GM19238 (cell line): ENCODE measurements around the gene NBEAL2.
"Not testable (repeated sequence)": the region's sequence is repeated elsewhere in the genome, so short reads cannot be mapped to it uniquely, and the experiment has no call there.

Experiments used
- DNase-seq: peaks from one replicate; pipeline ENCODE4 v3.0.0; 2011; ENCODE audit warnings: low spot score; ENCODE audit not compliant: insufficient read length

The NBEAL2 gene

GRCh38 chr3:46960835-46961234, 18.6 kb upstream of the NBEAL2 start:
- DNase-seq, result no peak

DNA sequence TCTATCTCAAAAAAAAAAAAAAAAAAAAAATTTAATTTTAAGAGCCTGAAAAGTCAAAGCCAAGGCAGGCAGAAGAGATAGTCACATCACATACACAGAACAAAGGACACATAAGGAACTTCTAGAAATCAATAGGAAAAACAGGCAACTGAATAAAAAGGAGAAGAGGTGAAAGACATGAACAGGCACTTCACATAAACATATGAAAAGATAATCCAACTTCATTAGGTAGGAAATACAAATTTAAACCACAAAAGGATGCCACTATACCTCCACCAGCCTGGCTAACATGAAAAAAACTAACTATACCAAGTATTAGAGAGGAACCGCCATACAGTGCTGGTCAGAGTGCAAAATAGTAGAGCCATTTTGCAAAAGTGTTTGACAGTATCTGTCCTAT, 17.0 kb upstream of the NBEAL2 start:
- DNase-seq, result no peak

DNA sequence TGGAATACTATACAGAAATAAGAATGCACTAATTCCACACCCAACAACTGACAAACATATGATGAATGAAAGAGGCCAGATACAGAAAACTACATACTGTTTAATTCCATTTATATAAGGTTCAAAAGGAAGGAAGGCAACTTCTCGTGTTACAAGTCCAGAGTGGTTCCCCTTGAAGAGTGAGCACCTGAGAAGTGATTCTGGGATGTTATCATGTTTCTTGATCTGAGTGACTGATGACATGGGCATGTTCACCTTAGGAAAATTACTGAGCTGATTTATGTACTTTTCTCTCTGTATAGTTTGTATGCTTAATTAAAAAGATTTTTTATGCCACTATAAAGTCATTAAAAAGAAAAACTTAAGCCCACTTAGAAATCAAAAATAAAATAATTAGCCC, 16.5 kb upstream of the NBEAL2 start:
- no peak for DNase-seq

GRCh38 chr3:46964038-46964590, 15.4 kb upstream of the NBEAL2 start:
- not testable (repeated sequence) for DNase-seq

GRCh38 chr3:46965151-46965550, 14.3 kb upstream of the NBEAL2 start:
- no peak for DNase-seq

GRCh38 chr3:46966811-46967210, 12.7 kb upstream of the NBEAL2 start:
- no peak for DNase-seq

DNA sequence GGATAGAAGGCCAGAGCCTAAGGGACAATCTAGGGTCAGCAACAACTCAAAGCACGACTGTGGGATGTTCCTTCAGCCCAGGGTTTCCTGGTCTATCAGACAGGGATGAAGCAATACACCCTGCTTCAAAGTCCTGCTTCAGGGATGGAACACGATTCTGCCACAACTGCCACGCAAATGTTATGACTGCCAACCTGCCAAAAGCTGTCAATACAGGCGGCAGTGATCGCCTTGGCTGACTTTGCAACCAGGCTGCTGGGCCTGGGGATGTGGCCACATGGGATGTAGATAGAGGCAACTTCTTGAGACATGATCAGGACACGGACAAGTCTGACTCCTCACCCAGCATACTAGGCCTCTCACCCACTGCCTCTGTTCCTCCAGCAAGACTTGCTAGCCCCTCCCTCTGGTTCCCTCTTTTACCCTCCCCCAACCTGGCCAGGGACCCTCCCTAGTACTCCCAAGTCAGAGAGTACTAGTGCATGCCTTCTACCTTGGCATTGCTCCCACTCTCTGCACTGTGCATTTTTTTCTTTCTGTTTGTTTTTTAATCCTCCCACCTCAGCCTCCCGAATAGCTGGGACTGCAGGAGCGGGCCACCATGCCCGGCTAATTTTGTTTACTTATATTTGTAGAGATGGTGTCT, 10.6 kb upstream of the NBEAL2 start:
- DNase-seq, result no peak

GRCh38 chr3:46970391-46971091, 8.9 kb upstream of the NBEAL2 start:
- no peak for DNase-seq

DNA sequence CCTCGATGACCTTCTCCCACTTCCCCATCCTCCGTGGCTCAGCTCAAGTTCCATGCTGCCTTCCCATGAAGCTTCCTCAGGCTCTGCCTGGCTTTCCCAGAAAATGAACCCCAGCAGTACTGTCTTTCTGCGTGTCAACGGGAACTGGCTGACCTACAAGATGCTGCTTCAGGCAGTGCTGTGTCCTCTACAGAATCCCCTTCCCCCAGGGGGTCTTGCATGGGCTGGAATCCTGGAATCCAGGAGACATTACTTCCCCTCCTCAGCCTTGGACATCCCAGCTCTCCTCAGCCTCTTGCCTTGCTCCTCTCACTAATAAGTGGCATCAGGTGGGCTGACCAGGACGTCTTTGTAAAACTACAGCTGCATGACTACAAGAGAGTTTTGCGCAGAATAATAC, 8.3 kb upstream of the NBEAL2 start:
- no peak for DNase-seq

DNA sequence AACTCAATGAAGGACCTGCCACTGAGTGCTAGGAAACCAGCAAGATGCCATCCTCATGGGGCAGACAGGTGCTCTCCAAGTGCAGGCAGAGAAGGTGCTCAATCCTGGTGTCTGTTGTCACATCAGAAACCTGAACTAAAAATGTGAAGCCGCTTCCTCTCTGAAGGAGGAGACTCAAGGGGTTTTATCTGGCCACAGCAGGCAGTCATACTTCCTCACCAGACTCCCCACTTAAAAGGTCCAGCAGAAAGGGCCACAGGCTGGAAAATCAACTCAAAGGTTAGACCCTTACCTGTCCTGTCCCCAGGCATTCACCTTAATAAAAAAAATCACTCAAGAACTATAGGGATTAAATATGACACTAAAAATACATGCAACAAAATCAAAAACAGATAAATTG, 7.7 kb upstream of the NBEAL2 start:
- no peak for DNase-seq

GRCh38 chr3:46972396-46972795, 7.1 kb upstream of the NBEAL2 start:
- no peak for DNase-seq

DNA sequence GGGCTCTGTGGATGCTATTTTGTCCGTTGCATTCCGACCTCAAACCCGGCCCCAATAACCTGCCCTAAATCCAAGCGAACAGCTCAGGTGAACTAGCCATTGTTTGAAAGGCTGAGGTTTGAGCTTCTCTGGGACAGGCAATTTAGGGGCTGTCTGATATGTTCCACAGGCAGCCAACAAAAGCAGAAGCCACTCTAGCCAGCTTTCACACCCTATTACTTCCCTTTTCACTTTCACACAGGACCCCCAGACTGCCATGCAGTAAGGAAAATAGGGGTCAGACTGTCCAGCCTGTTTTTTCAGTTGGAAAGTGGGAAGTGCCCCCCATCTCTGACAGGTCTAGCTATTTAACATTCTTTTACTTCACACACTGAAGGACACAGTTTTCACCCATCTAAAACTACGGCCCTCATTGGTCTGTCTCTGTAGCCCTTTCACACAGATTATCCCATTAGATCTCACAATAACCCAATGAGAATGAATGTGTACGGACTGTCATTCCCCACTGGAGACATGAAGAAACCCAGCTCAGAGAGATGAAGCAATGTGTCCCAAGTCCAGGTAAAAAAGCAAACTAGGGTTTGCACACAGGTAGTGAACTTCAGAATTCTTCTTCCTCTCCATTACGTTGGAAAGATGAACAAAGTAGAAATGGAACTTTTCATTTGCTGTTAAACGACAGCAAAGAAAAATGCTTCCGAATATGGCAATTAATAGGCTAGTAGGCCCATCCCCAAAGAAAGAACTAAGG, 4.9 kb upstream of the NBEAL2 start:
- no peak for DNase-seq

- DNase-seq, result peak; percentile 96
Observed at GRCh38 chr3:46976326-46977190, 2.9 kb upstream of the NBEAL2 start, which contains the start of gene CCDC12. Gene CCDC12 (minus strand): TSS chr3:46976745. CDS start chr3:46976732, 13 bp downstream.

- DNase-seq, result no peak
Observed at GRCh38 chr3:46977811-46978195, 1.7 kb upstream of the NBEAL2 start.

DNA sequence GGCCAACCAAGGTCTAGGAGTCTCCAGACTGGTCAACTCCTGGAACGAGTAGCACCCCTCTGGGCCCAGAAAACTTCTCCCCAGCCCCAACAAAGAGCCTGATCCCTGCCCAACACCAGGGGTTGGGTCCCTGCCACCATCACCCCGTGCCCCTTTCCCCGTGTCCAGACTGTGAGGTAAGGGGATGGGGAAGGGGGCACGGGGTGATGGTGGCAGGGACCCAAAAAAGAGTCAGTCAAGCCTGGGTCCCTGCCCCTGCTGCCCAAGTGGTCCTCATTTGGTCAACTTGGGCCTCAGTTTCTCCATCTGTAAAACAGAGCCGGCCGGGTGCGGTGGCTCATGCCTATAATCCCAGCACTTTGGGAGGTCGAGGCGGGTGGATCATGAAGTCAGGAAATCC, 1.1 kb upstream of the NBEAL2 start:
- no peak for DNase-seq

DNA sequence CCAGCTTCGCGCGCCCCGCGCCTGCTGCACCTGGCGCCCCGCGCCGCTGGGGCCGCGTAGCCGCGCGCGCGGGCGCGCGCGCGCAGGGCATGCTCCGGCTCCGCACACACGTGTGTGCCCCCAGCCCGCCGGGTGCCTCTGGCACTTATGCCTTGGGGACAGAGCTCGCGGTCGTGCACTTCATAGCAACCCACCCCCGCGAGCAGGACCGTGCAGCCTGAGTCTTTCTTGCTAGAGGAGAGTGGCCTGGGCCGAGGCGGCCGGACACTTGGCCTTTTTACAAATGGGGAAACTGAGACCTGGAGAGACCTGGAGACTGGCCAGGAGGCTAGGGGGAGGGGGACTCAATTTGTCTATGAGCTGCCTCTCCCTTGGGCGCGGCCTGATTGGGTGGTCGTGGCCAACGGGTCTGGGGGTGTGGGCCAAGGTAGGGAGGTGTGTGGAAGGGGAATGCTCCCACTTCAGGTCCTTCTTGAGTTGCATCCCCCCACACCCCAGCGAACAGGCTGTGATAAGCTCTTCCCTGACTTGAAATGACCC, 562 bp downstream of the NBEAL2 start:
- DNase-seq, result no peak

DNA sequence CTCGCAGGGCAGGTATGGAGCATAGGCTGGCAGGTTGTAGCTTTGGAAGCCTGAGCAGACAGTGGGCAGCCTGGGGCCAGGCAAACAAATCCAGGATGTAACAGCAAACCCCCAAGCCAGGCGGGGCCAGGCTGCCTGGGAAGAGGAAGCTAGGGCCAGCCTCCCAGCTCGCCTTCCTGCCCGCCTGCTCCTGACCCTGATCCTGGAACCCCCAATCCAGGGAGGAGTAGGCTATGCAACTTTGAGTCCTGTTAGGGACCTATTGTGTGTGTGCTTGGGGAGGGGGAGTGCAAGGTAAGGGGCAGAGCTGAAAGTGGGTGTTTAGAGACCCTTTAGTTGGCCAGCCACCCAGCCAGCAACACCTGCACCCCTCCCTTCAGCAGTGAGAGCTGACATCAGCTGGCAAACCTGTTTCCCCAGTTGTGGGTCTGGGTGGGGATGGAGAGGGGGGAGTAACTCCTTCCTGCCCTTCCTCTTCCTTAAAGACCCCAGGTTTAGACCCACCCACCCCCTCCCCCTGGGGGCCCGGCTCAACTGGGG, 2.5 kb downstream of the NBEAL2 start:
- DNase-seq, result no peak

GRCh38 chr3:46982546-46982945, 3.1 kb downstream of the NBEAL2 start:
- DNase-seq, result no peak

GRCh38 chr3:46984591-46985459, 5.4 kb downstream of the NBEAL2 start:
- DNase-seq, result no peak

DNA sequence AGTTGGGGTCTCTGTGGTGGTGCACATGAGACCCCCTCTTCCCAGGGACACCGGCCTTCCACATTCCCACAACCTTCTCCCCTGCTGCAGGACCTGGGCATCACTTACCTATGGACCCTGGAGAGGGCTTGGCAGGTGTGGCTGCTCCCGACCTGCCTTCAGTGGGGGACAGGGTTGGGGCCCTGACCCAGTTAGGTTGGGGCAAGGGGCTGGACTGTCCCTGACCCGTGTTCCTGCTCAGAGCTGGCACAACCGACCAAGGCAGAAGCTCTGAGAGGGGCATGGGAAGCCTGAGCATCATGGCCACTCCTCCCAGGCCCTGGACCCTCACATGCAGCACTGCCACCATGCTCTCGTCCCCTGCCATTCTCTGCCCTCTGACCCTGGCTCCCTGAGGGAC, 6.1 kb downstream of the NBEAL2 start:
- no peak for DNase-seq
